Vagina (tissue), 2 donors: ENCODE data around the gene ATXN2. TPM values are rescaled to one million over a fixed set of nuclear protein-coding genes. Genes with fewer than 3 reads are reported as not detected.

Experiments used
- DNase-seq, 2 donors: peaks; one replicate each; pipeline ENCODE4 v3.0.0-alpha.2; 2017; ENCODE audit errors: extremely low spot score in 2 of 2
- H3K27ac ChIP-seq: fragments of 200-600 bp; sonication (generic); one replicate; pipeline ENCODE4 v1.5.1; 2019
- H3K27me3 ChIP-seq: fragments of 200-600 bp; sonication (generic); one replicate; pipeline ENCODE4 v1.5.1; 2019
- H3K36me3 ChIP-seq, 2 donors: fragments of 200-600 bp; sonication (generic); one replicate each; pipeline ENCODE4 v1.5.1; 2017 to 2019
- H3K4me1 ChIP-seq: fragments of 200-600 bp; sonication (generic); one replicate; pipeline ENCODE4 v1.5.1; 2019
- H3K4me3 ChIP-seq, 2 donors: fragments of 200-600 bp; sonication (generic); 1 replicate in 1 of 2; 2 replicates in 1 of 2; pipeline ENCODE4 v1.5.1; 2016 to 2019
- H3K9me3 ChIP-seq: fragments of 200-600 bp; sonication (generic); one replicate; pipeline ENCODE4 v1.5.1; 2019
- CTCF ChIP-seq, 3 experiments: fragments of 450-650 bp in 2 of 3; fragments of 200-600 bp in 1 of 3; sonication (generic) in 1 of 3; IDR thresholded peaks; one replicate each; pipeline ENCODE4 v1.5.1; 2017 to 2019; ENCODE audit warnings: antibody characterized with exemption in 3 of 3, mild to moderate bottlenecking in 2 of 3, moderate library complexity in 2 of 3
- POLR2A ChIP-seq, 2 donors: fragments of 450-650 bp; IDR thresholded peaks; one replicate each; pipeline ENCODE4 v1.6.1; 2017; ENCODE audit warnings: antibody characterized with exemption in 2 of 2, mild to moderate bottlenecking in 2 of 2, moderate library complexity in 2 of 2
- POLR2AphosphoS5 ChIP-seq, 2 donors: sonication (generic); formaldehyde crosslinking; IDR thresholded peaks; one replicate each; pipeline ENCODE4 v1.9.0; 2017; ENCODE audit warnings: antibody characterized with exemption in 2 of 2, mild to moderate bottlenecking in 2 of 2, low read depth in 1 of 2; ENCODE audit not compliant: insufficient read depth in 1 of 2
- intact Hi-C: fragments of 100-400 bp; cut with DNase I; formaldehyde crosslinking; loops from one replicate; pipeline ENCODE4 v1.15.1; 2023
- total RNA-seq: library from RNA; depleted of rRNA; stranded (reverse); fragments of >200 nt; gene quantifications from one replicate; pipeline ENCODE4 v1.2.3, GENCODE V29; 2016

ATXN2 gene
- total RNA-seq, 1 donor from 2014 or later: 70.2 TPM

GRCh38 chr12:111546758-111547383 lies 52.2 kb downstream of the ATXN2 start:
- no peak for TF ChIP-seq POLR2AphosphoS5 (IDR thresholded peaks at IDR 0.05; ENCODE audit: insufficient read depth in 1 of 2, low read depth in 1 of 2)
- TF ChIP-seq CTCF (IDR thresholded peaks at IDR 0.05): no peak
- TF ChIP-seq POLR2A (IDR thresholded peaks at IDR 0.05): no peak
- intact Hi-C loops: no loop called here
- H3K4me3 ChIP-seq: no peak overlapping the region
- H3K27me3 ChIP-seq: no peaks in the 10 kb centered on the region
- no peaks in the 10 kb centered on the region for H3K4me1 ChIP-seq
- DNase-seq: no peak
- no peaks in the 10 kb centered on the region for H3K9me3 ChIP-seq
- no peak overlapping the region for H3K27ac ChIP-seq
- peaks cover 2 to 27% of the 10 kb centered on the region in 2 donors for H3K36me3 ChIP-seq

DNA sequence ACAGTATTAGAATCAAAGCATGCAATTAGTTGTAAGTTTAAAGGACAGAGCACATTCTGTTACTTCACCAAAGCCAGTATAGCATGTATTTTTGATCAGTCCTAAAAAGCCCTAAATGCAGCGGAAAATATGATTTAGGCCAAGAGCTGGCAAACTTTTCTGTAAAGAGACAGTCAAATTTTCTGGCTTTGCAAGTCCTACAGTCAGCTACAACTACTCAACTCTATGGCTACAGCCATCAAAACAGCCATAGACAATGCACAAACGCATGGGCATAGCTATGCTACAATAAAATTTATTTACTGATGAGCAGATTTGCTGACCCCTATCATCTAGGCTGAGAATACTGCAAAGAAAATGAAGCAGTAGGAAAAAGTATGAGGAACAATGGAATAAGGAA lies 52.9 kb downstream of the ATXN2 start:
- H3K4me3 ChIP-seq: no peak overlapping the region
- H3K27ac ChIP-seq: no peak overlapping the region
- H3K36me3 ChIP-seq: peaks cover 0 to 29% of the 10 kb centered on the region in 2 donors
- no peaks in the 10 kb centered on the region for H3K27me3 ChIP-seq
- no peaks in the 10 kb centered on the region for H3K9me3 ChIP-seq
- no peak for TF ChIP-seq CTCF (IDR thresholded peaks at IDR 0.05)
- no peak for TF ChIP-seq POLR2AphosphoS5 (IDR thresholded peaks at IDR 0.05; ENCODE audit: insufficient read depth in 1 of 2, low read depth in 1 of 2)
- no peak for TF ChIP-seq POLR2A (IDR thresholded peaks at IDR 0.05)
- intact Hi-C loops: no loop called here
- DNase-seq: no peak
- H3K4me1 ChIP-seq: no peaks in the 10 kb centered on the region

GRCh38 chr12:111544032-111544431 lies 55.1 kb downstream of the ATXN2 start:
- DNase-seq: no peak
- no peak overlapping the region for H3K4me3 ChIP-seq
- intact Hi-C loops: no loop called here
- H3K27me3 ChIP-seq: no peaks in the 10 kb centered on the region
- H3K27ac ChIP-seq: no peak overlapping the region
- no peaks in the 10 kb centered on the region for H3K4me1 ChIP-seq
- TF ChIP-seq POLR2AphosphoS5 (IDR thresholded peaks at IDR 0.05; ENCODE audit: insufficient read depth in 1 of 2, low read depth in 1 of 2): no peak
- no peak for TF ChIP-seq CTCF (IDR thresholded peaks at IDR 0.05)
- TF ChIP-seq POLR2A (IDR thresholded peaks at IDR 0.05): no peak
- H3K9me3 ChIP-seq: no peaks in the 10 kb centered on the region
- H3K36me3 ChIP-seq: peaks cover 0 to 29% of the 10 kb centered on the region in 2 donors

- TF ChIP-seq POLR2AphosphoS5 (IDR thresholded peaks at IDR 0.05; ENCODE audit: insufficient read depth in 1 of 2, low read depth in 1 of 2) (no peak), POLR2A (IDR thresholded peaks at IDR 0.05) (no peak), CTCF (IDR thresholded peaks at IDR 0.05) (no peak)
- intact Hi-C loops: loop anchor here (5.0 kb wide), 1 partner anchor 140 kb away; no protein-coding TSS in a partner anchor
- H3K9me3 ChIP-seq: no peaks in the 10 kb centered on the region
- no peak overlapping the region for H3K4me3 ChIP-seq
- no peak overlapping the region for H3K27ac ChIP-seq
- H3K36me3 ChIP-seq: peaks cover 0 to 19% of the 10 kb centered on the region in 2 donors
- no peaks in the 10 kb centered on the region for H3K4me1 ChIP-seq
- no peaks in the 10 kb centered on the region for H3K27me3 ChIP-seq
- DNase-seq: no peak
Measured at GRCh38 chr12:111532751-111533150, 66.4 kb downstream of the ATXN2 start.
